GM23248 (cell line): Measurements from ENCODE around the gene PIP4K2A. TPM values are rescaled to one million over a fixed set of nuclear protein-coding genes. Genes with fewer than 3 reads are reported as not detected.
"Not testable (repeated sequence)": the region's sequence is repeated elsewhere in the genome, so short reads cannot be mapped to it uniquely, and the experiment has no call there.

Experiments
- DNase-seq: peaks from one replicate; pipeline ENCODE4 v3.0.0-alpha.2; 2015
- H2AFZ ChIP-seq: fragments of 200-600 bp; sonication (generic); 2 replicates; pipeline ENCODE4 v1.6.1; 2016; ENCODE audit warnings: antibody characterized with exemption
- H3F3A ChIP-seq: fragments of 200-600 bp; sonication (generic); 2 replicates; pipeline ENCODE4 v1.6.1; 2016; ENCODE audit warnings: mild to moderate bottlenecking, antibody characterized with exemption, mixed run types; ENCODE audit not compliant: insufficient read depth
- H3K27ac ChIP-seq: fragments of 200-600 bp; sonication (generic); 2 replicates; pipeline ENCODE4 v1.5.1; 2016; ENCODE audit warnings: mild to moderate bottlenecking
- H3K27me3 ChIP-seq: fragments of 200-600 bp; sonication (generic); replicated peaks from 2 replicates; pipeline ENCODE4 v1.6.1; 2016; ENCODE audit warnings: mild to moderate bottlenecking; ENCODE audit not compliant: insufficient read depth
- H3K36me3 ChIP-seq: fragments of 200-600 bp; sonication (generic); 2 replicates; pipeline ENCODE4 v1.6.1; 2016; ENCODE audit warnings: low read depth, mild to moderate bottlenecking
- H3K4me1 ChIP-seq: fragments of 200-600 bp; sonication (generic); 2 replicates; pipeline ENCODE4 v1.6.1; 2016; ENCODE audit warnings: mild to moderate bottlenecking; ENCODE audit not compliant: insufficient read depth
- H3K4me2 ChIP-seq: fragments of 200-600 bp; sonication (generic); one replicate; pipeline ENCODE4 v1.6.1; 2016; ENCODE audit warnings: mild to moderate bottlenecking; ENCODE audit not compliant: unreplicated experiment
- H3K4me3 ChIP-seq: fragments of 200-600 bp; sonication (generic); 2 replicates; pipeline ENCODE4 v1.5.1; 2016; ENCODE audit warnings: mild to moderate bottlenecking
- H3K79me2 ChIP-seq: fragments of 200-600 bp; sonication (generic); 2 replicates; pipeline ENCODE4 v1.6.1; 2016; ENCODE audit warnings: mild to moderate bottlenecking; ENCODE audit not compliant: insufficient read depth
- H3K9ac ChIP-seq: fragments of 200-600 bp; sonication (generic); 2 replicates; pipeline ENCODE4 v1.6.1; 2016; ENCODE audit warnings: mild to moderate bottlenecking
- H3K9me2 ChIP-seq: fragments of 200-600 bp; sonication (generic); 2 replicates; pipeline ENCODE4 v1.6.1; 2016; ENCODE audit warnings: mixed run types, mild to moderate bottlenecking, moderate library complexity; ENCODE audit not compliant: insufficient read depth
- H3K9me3 ChIP-seq: fragments of 200-600 bp; sonication (generic); one replicate; pipeline ENCODE4 v1.6.1; 2017; ENCODE audit warnings: low read depth
- H4K20me1 ChIP-seq: fragments of 200-600 bp; sonication (generic); 2 replicates; pipeline ENCODE4 v1.6.0; 2016; ENCODE audit not compliant: insufficient read depth
- EZH2 ChIP-seq: fragments of 200-600 bp; sonication (generic); IDR thresholded peaks from 2 replicates; pipeline ENCODE4 v1.6.1; 2018; ENCODE audit warnings: antibody characterized with exemption, mild to moderate bottlenecking; ENCODE audit not compliant: insufficient read depth, poor library complexity, severe bottlenecking
- EZH2phosphoT487 ChIP-seq: fragments of 200-600 bp; sonication (generic); IDR thresholded peaks from 2 replicates; pipeline ENCODE4 v1.6.1; 2018; ENCODE audit warnings: antibody characterized with exemption, moderate library complexity, mild to moderate bottlenecking, low read depth; ENCODE audit not compliant: insufficient read depth
- WGBS, 2 experiments: methylation state at CpG; one replicate each; pipeline ENCODE4 v1.1.6; 2015 to 2017; ENCODE audit warnings: low lambda C conversion rate in 2 of 2, low coverage in 1 of 2; ENCODE audit errors: missing lambda C conversion rate in 2 of 2; 5-methylcytosine and 5-hydroxymethylcytosine counted together
- in situ Hi-C: fragments of 300-500 bp; cut with MboI; formaldehyde crosslinking; loops from 2 replicates; pipeline ENCODE4 v1.15.0; 2020
- polyA plus RNA-seq: library from polyadenylated mRNA; unstranded; fragments of >200 nt; fragmentation: Nextera tagmentation; extraction: Ambion mirVana; gene quantifications from 2 replicates; pipeline ENCODE4 v1.2.1, GENCODE V29; 2016
- total RNA-seq: library from RNA; depleted of rRNA; stranded (reverse); fragments of >200 nt; shearing (Covaris generic); gene quantifications from 2 replicates; pipeline ENCODE4 v1.2.3, GENCODE V29; 2014

PIP4K2A gene
- total and polyA plus RNA-seq, 2 experiments from 2014 or later, result 19.8 to 26.9 TPM

GRCh38 chr10:22531441-22531840 is 182.9 kb downstream of the PIP4K2A start:
- H3K9me3 ChIP-seq, result no peaks in the 10 kb centered on the region
- H3K27ac ChIP-seq, result no peak overlapping the region
- no peak overlapping the region for H2AFZ ChIP-seq
- in situ Hi-C loops, result no loop called here
- H3K4me1 ChIP-seq, result no peaks in the 10 kb centered on the region
- 96 to 99% methylated on average over 2 of the region's 2 CpGs for WGBS, 2 experiments
- no peak for TF ChIP-seq EZH2phosphoT487
- no peak for TF ChIP-seq EZH2
- DNase-seq, result no peak
- H3F3A ChIP-seq, result no peaks in the 10 kb centered on the region
- no peaks in the 10 kb centered on the region for H4K20me1 ChIP-seq
- no peaks in the 10 kb centered on the region for H3K79me2 ChIP-seq
- no peak overlapping the region for H3K9ac ChIP-seq
- peaks cover 4% of the 10 kb centered on the region; the same call in 1 of the 2 replicates for H3K36me3 ChIP-seq
- H3K4me3 ChIP-seq, result no peak overlapping the region
- no peaks in the 10 kb centered on the region for H3K9me2 ChIP-seq
- H3K27me3 ChIP-seq, result no peaks in the 10 kb centered on the region
- no peak overlapping the region for H3K4me2 ChIP-seq

- TF ChIP-seq EZH2 (no peak), EZH2phosphoT487 (no peak)
- Histone ChIP-seq H3K4me3 (no peak overlapping the region), H3K27me3 (no peaks in the 10 kb centered on the region), H3K36me3 (0 out of 2 replicates have a peak, but pooled peaks cover under 1% of the 10 kb centered on the region), H3K9me2 (no peaks in the 10 kb centered on the region), H4K20me1 (no peaks in the 10 kb centered on the region), H3F3A (no peaks in the 10 kb centered on the region), H3K4me2 (no peak overlapping the region), H3K27ac (no peak overlapping the region), H3K79me2 (no peaks in the 10 kb centered on the region), H3K9ac (no peak overlapping the region), H3K4me1 (no peaks in the 10 kb centered on the region), H3K9me3 (no peaks in the 10 kb centered on the region), H2AFZ (no peak overlapping the region)
- no peak for DNase-seq
- in situ Hi-C loops, result no loop called here
- 48 to 51% methylated on average over 3 of the region's 3 CpGs for WGBS, 2 experiments
Measured at GRCh38 chr10:22531008-22531407, 183.4 kb downstream of the PIP4K2A start.

- no peak for TF ChIP-seq EZH2phosphoT487
- no peak for TF ChIP-seq EZH2
- WGBS, 2 experiments, result 97 to 98% methylated on average over 2 of the region's 2 CpGs
- no peak overlapping the region for H3K27ac ChIP-seq
- no peaks in the 10 kb centered on the region for H3K9me2 ChIP-seq
- in situ Hi-C loops, result no loop called here
- no peak overlapping the region for H3K4me2 ChIP-seq
- H3K4me3 ChIP-seq, result no peak overlapping the region
- no peaks in the 10 kb centered on the region for H3K27me3 ChIP-seq
- no peaks in the 10 kb centered on the region for H3F3A ChIP-seq
- H3K36me3 ChIP-seq, result no peaks in the 10 kb centered on the region
- no peak overlapping the region for H3K9ac ChIP-seq
- H4K20me1 ChIP-seq, result no peaks in the 10 kb centered on the region
- DNase-seq, result no peak
- H3K79me2 ChIP-seq, result no peaks in the 10 kb centered on the region
- H3K9me3 ChIP-seq, result no peaks in the 10 kb centered on the region
- H2AFZ ChIP-seq, result no peak overlapping the region
- H3K4me1 ChIP-seq, result no peaks in the 10 kb centered on the region
Measured at GRCh38 chr10:22527520-22527919, 186.9 kb downstream of the PIP4K2A start.

- H3K27ac ChIP-seq, H3K36me3 ChIP-seq, H3K4me3 ChIP-seq, DNase-seq, in situ Hi-C loops, H3K9me3 ChIP-seq, H3K27me3 ChIP-seq, H3K9ac ChIP-seq, H3K4me2 ChIP-seq, H3K9me2 ChIP-seq, H3K4me1 ChIP-seq, H4K20me1 ChIP-seq, H3K79me2 ChIP-seq, H3F3A ChIP-seq, H2AFZ ChIP-seq: not testable (repeated sequence)
Measured at GRCh38 chr10:22524333-22524732, 190.0 kb downstream of the PIP4K2A start.

GRCh38 chr10:22520645-22521044 is 193.7 kb downstream of the PIP4K2A start:
- H3K27me3 ChIP-seq, H3K9me2 ChIP-seq, H3K27ac ChIP-seq, DNase-seq, H3K9ac ChIP-seq, H3K4me3 ChIP-seq, H4K20me1 ChIP-seq, H3K4me2 ChIP-seq, H3K79me2 ChIP-seq, in situ Hi-C loops, H3K4me1 ChIP-seq, H2AFZ ChIP-seq, H3K9me3 ChIP-seq, H3F3A ChIP-seq, H3K36me3 ChIP-seq: not testable (repeated sequence)
